HepG2 (cell line): Measurements from ENCODE around the gene C11orf68. TPM values are rescaled to one million over a fixed set of nuclear protein-coding genes. Genes with fewer than 3 reads are reported as not detected.
A peak's percentile ranks its signal among the peaks of the same experiment; 100 is the strongest.

Experiments
- AKNA ChIP-seq: sonication (generic); formaldehyde crosslinking; IDR thresholded peaks from 2 replicates; pipeline ENCODE4 v1.4.0; 2020; ENCODE audit warnings: missing genetic modification reagents, borderline replicate concordance
- CSRNP2 ChIP-seq: sonication (generic); formaldehyde crosslinking; conservative IDR thresholded peaks from 2 replicates; pipeline ENCODE4 v1.8.0; 2022; ENCODE audit warnings: low read depth, missing genetic modification reagents
- FOSL1 ChIP-seq: sonication (generic); formaldehyde crosslinking; IDR thresholded peaks from 2 replicates; pipeline ENCODE4 v1.9.0; 2021; ENCODE audit warnings: missing genetic modification reagents, borderline replicate concordance
- MNT ChIP-seq: fragments of 450-650 bp; IDR thresholded peaks from 2 replicates; pipeline ENCODE4 v1.6.1; 2016
- POGK ChIP-seq: sonication (generic); formaldehyde crosslinking; conservative IDR thresholded peaks from 2 replicates; pipeline ENCODE4 v1.8.0; 2022; ENCODE audit warnings: mild to moderate bottlenecking, moderate library complexity, missing genetic modification reagents
- TBX3 ChIP-seq: fragments of 450-650 bp; IDR thresholded peaks from 2 replicates; pipeline ENCODE4 v1.6.1; 2017; ENCODE audit warnings: antibody characterized with exemption, mild to moderate bottlenecking, inconsistent platforms, borderline replicate concordance
- TMF1 ChIP-seq: sonication (generic); formaldehyde crosslinking; IDR thresholded peaks from 2 replicates; pipeline ENCODE4 v1.8.1; 2022; ENCODE audit warnings: low read depth, missing genetic modification reagents
- ZNF142 ChIP-seq: sonication (generic); formaldehyde crosslinking; IDR thresholded peaks from 2 replicates; pipeline ENCODE4 v1.4.0; 2020; ENCODE audit warnings: missing genetic modification reagents
- ZNF253 ChIP-seq: sonication (generic); formaldehyde crosslinking; IDR thresholded peaks from 2 replicates; pipeline ENCODE4 v1.8.0; 2022; ENCODE audit warnings: mild to moderate bottlenecking, missing genetic modification reagents, borderline replicate concordance
- ZNF337 ChIP-seq: sonication (generic); formaldehyde crosslinking; IDR thresholded peaks from 2 replicates; pipeline ENCODE4 v1.5.1; 2020; ENCODE audit warnings: missing genetic modification reagents, low read depth, mild to moderate bottlenecking, borderline replicate concordance
- ZNF7 ChIP-seq: IDR thresholded peaks from 2 replicates; pipeline ENCODE4 v1.6.1; 2016; ENCODE audit warnings: missing biosample characterization, missing genetic modification reagents
- polyA plus RNA-seq, 8 experiments: library from polyadenylated mRNA; depleted of rRNA in 3 of 8; stranded (reverse) in 7 of 8; unstranded in 1 of 8; fragments of >200 nt; fragmentation: Illumina TruSeq in 4 of 8; extraction: Trizol in 4 of 8; gene quantifications; 2 replicates each; pipeline versions ENCODE4 v1.2.1 to v1.2.3, GENCODE V29; 2011 to 2016; ENCODE audit warnings: low read depth in 4 of 8, missing spikeins in 1 of 8, mixed read lengths in 1 of 8; ENCODE audit not compliant: insufficient read depth in 1 of 8
- total RNA-seq, 5 experiments: library from RNA; depleted of rRNA; stranded (reverse); fragments of >200 nt; fragmentation: Illumina TruSeq; extraction: Trizol; gene quantifications; 2 replicates each; pipeline ENCODE4 v1.2.3, GENCODE V29; 2016; ENCODE audit warnings: low read depth in 1 of 5

Gene C11orf68
- total and polyA plus RNA-seq, 2 of the 13 experiments (the other 11 are each of a cell fraction or from before 2014, with no cell fraction given): 8.4 to 28.3 TPM

GRCh38 chr11:65899356-65900124, 19.3 kb downstream of the C11orf68 start (continued):
- no peak for TF ChIP-seq ZNF142 (CRISPR knock-in tag)
- TF ChIP-seq FOSL1: no peak
- TF ChIP-seq AKNA (CRISPR knock-in tag): no peak
- no peak; the same call in 1 of the 2 replicates for TF ChIP-seq ZNF253 (CRISPR knock-in tag)
- TF ChIP-seq ZNF7 (CRISPR knock-in tag): no peak
- no peak; the same call in 1 of the 2 replicates for TF ChIP-seq POGK (CRISPR knock-in tag)
- no peak for TF ChIP-seq CSRNP2 (CRISPR knock-in tag)
- no peak for TF ChIP-seq ZNF337 (CRISPR knock-in tag)
- TF ChIP-seq TBX3: no peak
- TF ChIP-seq TMF1 (CRISPR knock-in tag): peak; percentile 74
- peak; percentile 63 for TF ChIP-seq MNT
